ENCODE data around the gene CCR9.

The CCR9 gene

GRCh38 chr3:45887759-45888511, 1.6 kb downstream of the CCR9 start:
- Mint-ChIP-seq H3K36me3 (no peaks in the 10 kb centered on the region), H3K27me3 (peaks cover 27% of the 10 kb centered on the region), H3K4me3 (no peak overlapping the region), H3K4me1 (peaks cover 46% of the 10 kb centered on the region), H3K9me3 (no peaks in the 10 kb centered on the region), H3K27ac (no peak overlapping the region)
- no peak for ATAC-seq

DNA sequence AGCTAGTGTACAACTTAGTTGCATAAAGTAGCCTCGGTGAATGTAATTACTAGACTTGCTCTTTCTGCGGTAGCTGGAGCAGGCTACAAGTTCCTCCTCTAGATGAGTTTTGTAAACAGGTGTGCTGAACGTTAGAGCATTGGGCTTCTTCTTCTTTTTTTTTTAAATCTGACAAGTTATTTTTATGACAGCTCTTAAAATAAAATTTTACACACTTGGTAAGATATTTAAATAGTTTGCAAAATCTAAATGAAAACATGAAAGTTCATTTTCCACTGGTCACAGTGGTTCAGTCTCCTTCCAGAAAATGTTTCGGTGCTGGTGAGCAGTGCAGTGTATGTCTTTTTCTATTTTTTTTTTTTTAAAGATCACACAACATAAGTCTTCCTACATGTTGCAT, 3.0 kb downstream of the CCR9 start:
- H3K9me3 Mint-ChIP-seq: no peaks in the 10 kb centered on the region
- H3K27ac Mint-ChIP-seq: no peak overlapping the region
- H3K4me3 Mint-ChIP-seq: no peak overlapping the region
- peak; percentile 61 for ATAC-seq
- H3K4me1 Mint-ChIP-seq: peaks cover 58% of the 10 kb centered on the region
- H3K36me3 Mint-ChIP-seq: no peaks in the 10 kb centered on the region
- H3K27me3 Mint-ChIP-seq: peaks cover 22% of the 10 kb centered on the region

GRCh38 chr3:45890405-45890804, 4.1 kb downstream of the CCR9 start:
- no peak for ATAC-seq
- no peak overlapping the region for H3K4me3 Mint-ChIP-seq
- peaks cover 17% of the 10 kb centered on the region for H3K27me3 Mint-ChIP-seq
- H3K36me3 Mint-ChIP-seq: no peaks in the 10 kb centered on the region
- no peak overlapping the region for H3K27ac Mint-ChIP-seq
- no peaks in the 10 kb centered on the region for H3K9me3 Mint-ChIP-seq
- H3K4me1 Mint-ChIP-seq: peaks cover 56% of the 10 kb centered on the region

DNA sequence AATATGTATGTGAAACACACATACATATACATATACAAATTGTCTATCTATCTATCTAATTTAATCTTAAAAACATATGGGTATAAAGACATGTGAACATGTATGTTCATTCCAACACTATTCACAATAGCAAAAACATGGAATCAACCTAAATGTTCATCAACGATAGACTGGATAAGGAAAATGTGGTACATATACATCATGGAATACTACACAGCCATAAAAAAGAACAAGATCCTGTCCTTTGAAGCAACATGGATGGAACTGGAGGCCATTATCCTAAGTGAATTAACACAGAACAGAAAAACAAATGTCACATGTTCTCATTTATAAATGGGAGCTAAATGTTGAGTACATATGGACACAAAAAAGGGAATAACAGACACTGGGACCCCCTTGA, 5.8 kb downstream of the CCR9 start:
- Mint-ChIP-seq H3K36me3 (no peaks in the 10 kb centered on the region), H3K4me1 (peaks cover 56% of the 10 kb centered on the region), H3K27ac (no peak overlapping the region), H3K4me3 (no peak overlapping the region), H3K9me3 (no peaks in the 10 kb centered on the region), H3K27me3 (peaks cover 17% of the 10 kb centered on the region)
- ATAC-seq: no peak

DNA sequence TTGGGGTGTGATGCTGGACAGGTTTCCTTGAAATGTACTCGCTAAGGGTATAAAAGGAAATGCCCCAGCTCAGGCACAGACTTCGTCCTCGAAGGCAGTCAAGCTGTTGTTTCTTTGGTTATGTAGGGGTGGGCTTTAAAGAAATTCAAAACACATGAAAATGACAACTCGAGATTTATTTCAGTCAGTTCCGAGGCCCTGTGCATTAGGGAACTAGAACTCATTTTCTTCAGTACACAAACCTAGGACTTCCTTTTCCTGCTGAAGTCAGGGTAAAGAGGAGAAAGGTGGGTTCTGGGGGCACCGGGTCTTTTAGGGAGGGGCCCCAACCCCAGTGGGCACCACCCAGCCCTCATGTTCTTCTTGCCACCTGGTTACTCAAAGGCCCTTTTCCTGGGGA, 7.7 kb downstream of the CCR9 start:
- ATAC-seq: no peak
- H3K36me3 Mint-ChIP-seq: no peaks in the 10 kb centered on the region
- peaks cover 25% of the 10 kb centered on the region for H3K27me3 Mint-ChIP-seq
- peaks cover 49% of the 10 kb centered on the region for H3K4me1 Mint-ChIP-seq
- no peaks in the 10 kb centered on the region for H3K9me3 Mint-ChIP-seq
- H3K27ac Mint-ChIP-seq: peak overlapping the region; percentile 57
- H3K4me3 Mint-ChIP-seq: no peak overlapping the region

GRCh38 chr3:45895686-45896468, 9.5 kb downstream of the CCR9 start:
- Mint-ChIP-seq H3K36me3 (no peaks in the 10 kb centered on the region), H3K4me3 (no peak overlapping the region), H3K27me3 (peaks cover 20% of the 10 kb centered on the region), H3K9me3 (no peaks in the 10 kb centered on the region), H3K27ac (no peak overlapping the region), H3K4me1 (peaks cover 36% of the 10 kb centered on the region)
- no peak for ATAC-seq

DNA sequence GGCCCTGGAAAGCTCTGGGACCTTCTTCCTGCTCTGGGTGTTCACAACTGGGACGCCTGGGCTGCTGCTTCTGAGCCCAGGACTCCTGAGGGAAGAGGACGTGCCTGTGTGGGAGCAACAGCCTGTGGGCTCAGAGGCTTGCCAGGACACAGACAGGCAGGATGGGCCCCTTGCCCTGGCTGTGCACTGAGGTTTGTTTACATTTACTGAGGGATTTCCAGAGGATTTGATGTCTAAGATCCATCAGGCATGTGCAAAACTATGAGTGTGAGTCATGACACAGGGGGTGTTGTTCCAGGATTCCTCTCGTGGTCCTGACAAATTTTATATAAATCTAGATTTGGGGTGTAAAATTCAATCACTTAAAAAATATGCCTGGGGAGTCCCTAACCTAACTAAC, 10.6 kb downstream of the CCR9 start:
- Mint-ChIP-seq H3K4me3 (no peak overlapping the region), H3K27me3 (peaks cover 9% of the 10 kb centered on the region), H3K27ac (no peak overlapping the region), H3K4me1 (peaks cover 28% of the 10 kb centered on the region), H3K9me3 (no peaks in the 10 kb centered on the region), H3K36me3 (no peaks in the 10 kb centered on the region)
- no peak for ATAC-seq

- Mint-ChIP-seq H3K27me3 (no peaks in the 10 kb centered on the region), H3K4me1 (peaks cover 31% of the 10 kb centered on the region), H3K9me3 (no peaks in the 10 kb centered on the region), H3K36me3 (no peaks in the 10 kb centered on the region), H3K27ac (no peak overlapping the region), H3K4me3 (no peak overlapping the region)
- ATAC-seq: peak; percentile 91
These were observed 18.6 kb downstream of the CCR9 start for GRCh38 chr3:45904931-45905330.

GRCh38 chr3:45905755-45906154, 19.4 kb downstream of the CCR9 start:
- no peak overlapping the region for H3K4me3 Mint-ChIP-seq
- no peak for ATAC-seq
- H3K4me1 Mint-ChIP-seq: peaks cover 37% of the 10 kb centered on the region
- H3K36me3 Mint-ChIP-seq: no peaks in the 10 kb centered on the region
- no peak overlapping the region for H3K27ac Mint-ChIP-seq
- H3K9me3 Mint-ChIP-seq: no peaks in the 10 kb centered on the region
- no peaks in the 10 kb centered on the region for H3K27me3 Mint-ChIP-seq

DNA sequence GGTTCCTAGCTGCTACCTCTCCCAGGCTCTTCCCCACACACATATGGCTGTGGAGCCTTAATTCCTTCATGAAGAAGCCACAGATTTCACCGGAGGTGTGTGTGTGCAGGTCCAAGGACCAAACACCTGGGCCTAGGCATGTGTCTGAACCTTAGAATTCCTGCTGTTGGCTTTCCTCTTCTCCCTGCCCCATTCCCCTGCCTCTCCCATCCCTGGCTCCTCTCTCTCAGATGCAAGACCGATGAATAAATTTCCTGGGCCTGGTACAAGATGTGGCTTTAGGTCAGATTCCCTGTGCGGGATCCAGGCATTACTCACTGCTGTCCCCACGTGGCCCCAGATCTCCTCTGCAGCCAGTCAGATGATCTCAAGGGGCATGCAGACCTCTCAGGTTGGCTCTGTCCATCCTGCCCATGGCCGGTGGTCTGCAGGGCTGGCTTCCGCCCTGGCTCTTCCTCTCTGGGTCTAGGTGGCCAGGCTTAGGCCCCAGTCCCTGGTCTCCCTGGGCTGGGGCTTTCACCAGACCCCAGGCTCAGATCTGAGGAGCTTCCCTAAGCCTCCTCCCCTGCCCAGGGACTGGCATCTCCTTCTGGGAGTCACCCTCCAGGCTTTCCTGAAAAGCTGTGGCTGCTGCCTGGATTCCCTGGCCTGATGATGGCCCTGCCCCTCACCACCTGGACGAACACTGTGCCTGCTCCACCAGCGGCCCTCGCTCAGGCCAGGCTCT, 20.5 kb downstream of the CCR9 start:
- Mint-ChIP-seq H3K4me1 (peaks cover 37% of the 10 kb centered on the region), H3K4me3 (no peak overlapping the region), H3K27me3 (no peaks in the 10 kb centered on the region), H3K9me3 (no peaks in the 10 kb centered on the region), H3K27ac (no peak overlapping the region), H3K36me3 (no peaks in the 10 kb centered on the region)
- no peak for ATAC-seq

DNA sequence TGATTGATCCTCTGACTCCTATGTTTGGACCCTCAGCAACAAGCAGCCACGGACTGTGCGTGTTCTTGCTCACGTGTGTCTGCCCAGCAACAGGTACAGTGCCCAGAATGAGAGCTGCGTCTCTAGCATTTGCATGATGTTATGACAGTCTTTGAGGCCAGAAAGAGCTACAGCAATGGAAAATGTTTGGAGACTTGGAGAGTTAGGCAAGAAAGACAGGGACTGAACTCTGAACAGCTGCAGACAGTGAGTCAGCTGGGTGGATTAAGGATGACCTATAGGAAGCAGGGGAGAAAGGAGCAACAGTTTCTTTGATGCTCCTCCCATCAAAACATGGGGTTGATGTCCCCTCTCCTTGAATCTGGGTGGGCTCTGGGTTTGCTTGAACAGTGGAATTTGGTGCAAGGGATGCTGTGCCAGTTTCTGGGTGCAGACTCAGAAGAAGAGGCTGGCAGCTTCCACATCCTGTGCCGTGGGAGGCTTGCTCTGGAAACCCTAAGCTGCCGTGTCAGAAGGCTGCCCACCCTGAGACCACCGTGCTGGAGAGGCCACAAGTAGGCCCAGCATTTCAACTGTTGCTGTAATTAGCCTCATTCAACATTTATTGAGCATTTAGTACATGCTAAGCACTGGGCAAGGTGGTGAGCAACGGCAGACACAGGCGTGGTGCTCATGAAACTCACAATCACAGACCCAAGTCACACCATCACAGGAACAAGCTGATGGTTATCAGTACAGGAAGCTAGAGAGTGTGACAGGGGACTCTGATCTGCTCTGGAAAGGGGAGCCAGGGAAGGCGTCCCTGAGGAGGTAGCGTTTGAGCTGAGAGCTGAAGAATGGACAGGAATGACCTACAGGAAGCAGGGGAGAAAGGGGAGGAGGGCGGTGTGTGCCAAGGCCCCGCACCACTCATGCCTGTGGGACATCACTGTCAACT, 21.7 kb downstream of the CCR9 start:
- no peak overlapping the region for H3K27ac Mint-ChIP-seq

GRCh38 chr3:45908761-45909160, 22.4 kb downstream of the CCR9 start:
- no peak overlapping the region for H3K4me3 Mint-ChIP-seq
- no peaks in the 10 kb centered on the region for H3K27me3 Mint-ChIP-seq
- H3K4me1 Mint-ChIP-seq: peaks cover 37% of the 10 kb centered on the region

More for the DNA sequence above, 21.7 kb downstream of the CCR9 start:
- no peaks in the 10 kb centered on the region for H3K27me3 Mint-ChIP-seq
- no peaks in the 10 kb centered on the region for H3K36me3 Mint-ChIP-seq
- H3K4me3 Mint-ChIP-seq: no peak overlapping the region
- no peak for ATAC-seq
- H3K9me3 Mint-ChIP-seq: no peaks in the 10 kb centered on the region
- H3K4me1 Mint-ChIP-seq: peaks cover 37% of the 10 kb centered on the region

DNA sequence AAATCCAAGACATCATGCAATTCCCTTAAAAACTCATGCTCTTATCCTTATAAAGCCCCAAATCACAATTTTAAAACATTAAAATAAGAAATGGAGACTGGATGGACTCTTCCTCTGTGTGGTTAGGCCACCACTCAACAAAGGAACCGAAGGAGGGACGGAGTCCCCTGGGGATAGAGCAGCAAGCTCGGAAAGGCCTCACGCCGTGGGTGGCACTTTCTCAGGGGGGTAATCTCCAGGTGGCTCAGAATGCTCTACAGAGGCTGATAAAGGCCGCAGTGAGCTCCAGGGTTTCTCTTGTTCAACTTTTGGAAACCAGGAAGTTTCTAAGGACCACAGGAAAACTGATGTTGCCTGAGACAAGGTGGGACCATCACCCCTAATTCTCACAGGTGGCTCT, 23.2 kb downstream of the CCR9 start:
- no peaks in the 10 kb centered on the region for H3K9me3 Mint-ChIP-seq
- H3K4me3 Mint-ChIP-seq: no peak overlapping the region
- H3K27me3 Mint-ChIP-seq: no peaks in the 10 kb centered on the region
- ATAC-seq: peak; percentile 74
- no peaks in the 10 kb centered on the region for H3K36me3 Mint-ChIP-seq
- no peak overlapping the region for H3K27ac Mint-ChIP-seq
- peaks cover 36% of the 10 kb centered on the region for H3K4me1 Mint-ChIP-seq

More at GRCh38 chr3:45908761-45909160, 22.4 kb downstream of the CCR9 start:
- ATAC-seq: no peak
- no peaks in the 10 kb centered on the region for H3K36me3 Mint-ChIP-seq
- H3K9me3 Mint-ChIP-seq: no peaks in the 10 kb centered on the region
- no peak overlapping the region for H3K27ac Mint-ChIP-seq

DNA sequence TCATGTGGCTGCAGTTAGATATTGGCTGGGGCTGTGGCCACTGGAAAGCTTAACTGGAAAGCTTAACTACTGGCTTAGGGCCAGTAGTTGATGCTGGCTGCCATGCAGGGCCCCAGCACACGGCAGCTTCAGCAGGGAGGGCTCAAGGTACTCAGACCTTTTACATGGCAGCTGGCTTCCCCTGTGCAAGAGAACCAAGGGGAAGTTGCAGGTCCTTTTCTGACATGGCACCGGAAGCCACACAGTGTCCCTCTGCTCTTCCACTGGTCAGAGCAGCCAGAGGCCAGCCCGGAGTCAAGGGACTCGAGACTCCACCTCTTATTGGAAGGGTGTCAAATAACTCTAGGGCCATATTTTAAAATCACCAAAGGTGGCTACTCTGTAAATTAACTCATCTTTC, 24.5 kb downstream of the CCR9 start:
- Mint-ChIP-seq H3K9me3 (no peaks in the 10 kb centered on the region), H3K4me1 (peaks cover 40% of the 10 kb centered on the region), H3K36me3 (no peaks in the 10 kb centered on the region), H3K27ac (no peak overlapping the region), H3K4me3 (no peak overlapping the region), H3K27me3 (no peaks in the 10 kb centered on the region)
- ATAC-seq: no peak
